Measurements from ENCODE around the gene AGAP1. TPM values are rescaled to one million over a fixed set of nuclear protein-coding genes. Genes with fewer than 3 reads are reported as not detected.
"Not testable (repeated sequence)": the region's sequence is repeated elsewhere in the genome, so short reads cannot be mapped to it uniquely, and the experiment has no call there.

Gene AGAP1
- polyA plus RNA-seq, 4 donors = 17.5 to 19.9 (median 19.3) TPM

DNA sequence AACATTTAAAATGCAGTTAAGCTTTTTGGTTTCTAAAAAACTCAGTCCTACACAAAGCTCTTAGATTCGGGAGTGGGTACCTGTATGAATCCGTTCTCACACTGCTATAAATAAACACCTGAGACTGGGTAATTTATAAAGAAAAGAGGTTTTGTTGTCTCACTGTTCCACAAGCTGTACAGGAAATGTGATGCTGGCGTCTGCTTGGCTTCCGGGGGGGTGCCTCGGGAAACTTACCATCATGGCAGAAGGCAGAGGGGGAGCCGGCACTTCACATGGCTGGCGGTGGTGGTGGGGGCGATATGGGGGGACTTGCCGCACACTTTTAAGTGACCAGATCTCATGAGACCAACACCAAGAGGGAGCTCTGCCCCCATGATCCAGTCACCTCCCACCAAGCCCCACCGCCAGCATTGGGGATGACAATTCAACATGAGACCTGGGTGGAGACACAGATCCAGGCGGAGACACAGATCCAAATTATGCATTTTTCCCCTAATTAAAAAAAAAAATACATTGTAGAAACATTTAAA is 451.8 kb downstream of the AGAP1 start:
- no peak for DNase-seq (ENCODE audit: low read depth in 4 of 4, low spot score in 3 of 4)

DNA sequence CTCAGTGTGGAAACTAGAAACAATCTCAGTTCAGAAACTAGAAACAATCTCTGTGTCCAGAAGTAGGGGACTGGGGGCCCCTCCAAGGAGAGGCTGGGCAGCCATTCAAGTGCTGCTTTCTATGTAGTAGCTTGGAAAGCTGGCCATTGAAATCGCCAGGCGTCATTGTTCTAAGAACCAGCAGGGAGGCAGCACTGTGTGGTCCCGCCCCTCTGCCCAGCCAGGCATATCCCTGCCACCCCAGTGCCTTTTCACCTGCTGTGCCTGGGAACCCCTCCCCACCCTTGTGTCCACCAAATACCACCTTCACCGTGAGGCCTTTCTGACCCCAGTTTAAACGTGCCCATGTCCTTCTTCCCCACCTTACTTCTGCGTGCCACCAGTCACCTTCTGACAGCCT is 452.7 kb downstream of the AGAP1 start:
- DNase-seq (ENCODE audit: low read depth in 4 of 4, low spot score in 3 of 4) = no peak

DNA sequence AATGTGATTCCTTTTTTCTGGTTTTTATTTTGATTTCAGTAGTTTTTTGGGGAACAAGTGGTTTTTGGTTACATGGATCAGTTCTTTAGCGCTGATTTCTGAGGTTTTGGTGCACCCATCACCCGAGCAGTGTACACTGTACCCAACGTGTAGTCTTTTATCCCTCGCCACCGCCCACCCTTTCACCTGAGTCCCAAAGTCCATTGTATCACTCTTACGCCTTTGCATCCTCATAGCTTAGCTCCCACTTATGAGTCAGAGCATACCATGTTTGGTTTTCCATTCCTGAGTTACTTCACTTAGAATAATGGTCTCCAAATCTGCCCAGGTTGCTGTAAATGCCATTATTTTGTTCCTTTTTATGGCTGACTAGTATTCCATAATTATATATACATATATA is 453.2 kb downstream of the AGAP1 start:
- DNase-seq (ENCODE audit: low read depth in 4 of 4, low spot score in 3 of 4) = not testable (repeated sequence)

DNA sequence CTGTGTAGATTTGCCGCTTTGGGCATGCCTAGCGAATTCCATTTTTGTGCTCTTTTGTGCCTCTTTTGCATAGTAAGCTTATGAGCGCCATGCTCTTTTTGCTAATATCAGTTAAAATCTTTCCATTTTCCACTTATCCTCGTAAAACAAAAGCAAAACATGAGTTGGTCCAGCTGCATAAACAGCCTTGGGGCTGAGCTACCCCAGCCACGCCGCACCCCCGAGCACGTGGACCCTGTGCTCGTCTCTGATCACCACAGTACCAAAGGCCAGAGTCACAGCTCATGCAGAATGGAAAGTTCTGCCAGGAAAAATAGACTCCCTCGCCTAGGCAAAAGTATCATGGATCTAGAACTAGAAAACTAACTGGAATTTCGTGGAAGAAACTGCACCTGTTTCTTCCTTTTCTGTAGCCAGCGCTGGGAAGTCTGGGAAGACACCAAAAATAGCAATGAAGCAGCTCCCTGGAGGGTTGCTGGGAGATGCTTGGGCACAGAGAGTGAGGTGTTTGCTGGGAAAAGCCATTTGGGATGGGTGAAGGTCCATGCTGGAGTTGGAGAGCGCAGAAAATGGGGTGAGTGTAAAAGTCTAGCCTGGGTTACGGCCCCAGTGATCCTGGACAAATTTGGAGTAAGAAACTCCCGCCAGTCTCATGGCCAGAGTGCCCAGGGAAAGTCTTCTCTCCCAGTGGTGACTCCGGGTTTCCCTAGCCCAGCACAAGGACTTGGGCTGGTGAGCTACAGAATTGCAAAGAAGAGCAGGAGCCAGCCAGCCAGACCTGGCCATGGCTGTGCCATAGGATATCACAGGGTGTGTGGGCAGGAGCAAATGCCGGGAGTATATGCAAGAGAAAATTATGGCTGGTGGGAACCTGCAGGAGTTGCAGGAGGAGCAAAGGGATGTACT is 456.0 kb downstream of the AGAP1 start:
- no peak for DNase-seq (ENCODE audit: low read depth in 4 of 4, low spot score in 3 of 4)

DNA sequence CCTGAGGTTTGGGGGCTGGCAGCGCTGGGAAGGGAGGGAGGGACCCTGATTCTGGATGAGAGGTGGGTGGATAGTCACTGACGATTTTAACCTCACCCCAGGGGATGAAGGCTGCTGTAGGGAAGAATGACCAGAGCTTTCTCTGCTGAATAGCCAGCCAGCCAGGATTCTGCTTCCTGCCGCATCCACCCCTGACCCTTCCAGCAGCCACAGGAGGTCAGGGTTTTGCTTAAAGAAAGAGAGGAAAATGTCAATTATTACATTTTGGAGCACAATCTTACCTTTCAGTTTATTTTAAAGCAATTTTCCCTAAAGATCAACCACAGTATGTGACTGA is 456.6 kb downstream of the AGAP1 start:
- DNase-seq (ENCODE audit: low read depth in 4 of 4, low spot score in 3 of 4) = no peak

DNA sequence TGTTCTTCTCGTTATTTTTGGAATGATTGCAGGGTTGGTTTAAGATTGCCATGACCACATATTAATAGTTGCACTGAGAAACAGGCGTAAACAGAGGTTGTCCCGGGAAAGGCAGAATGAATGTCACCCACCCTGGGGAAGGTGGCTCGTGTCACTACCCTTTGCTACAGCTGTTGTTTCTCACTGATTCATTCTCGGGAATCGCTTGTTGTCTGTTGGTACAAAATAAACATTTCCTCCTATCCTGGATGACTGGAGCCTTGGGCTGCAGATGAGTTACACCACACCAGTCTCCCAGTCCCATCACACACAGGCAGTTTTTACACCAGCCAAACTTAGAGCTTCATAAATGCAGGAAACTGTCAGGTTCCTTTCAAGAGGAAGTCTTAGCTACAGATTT is 457.6 kb downstream of the AGAP1 start:
- no peak for DNase-seq (ENCODE audit: low read depth in 4 of 4, low spot score in 3 of 4)

DNA sequence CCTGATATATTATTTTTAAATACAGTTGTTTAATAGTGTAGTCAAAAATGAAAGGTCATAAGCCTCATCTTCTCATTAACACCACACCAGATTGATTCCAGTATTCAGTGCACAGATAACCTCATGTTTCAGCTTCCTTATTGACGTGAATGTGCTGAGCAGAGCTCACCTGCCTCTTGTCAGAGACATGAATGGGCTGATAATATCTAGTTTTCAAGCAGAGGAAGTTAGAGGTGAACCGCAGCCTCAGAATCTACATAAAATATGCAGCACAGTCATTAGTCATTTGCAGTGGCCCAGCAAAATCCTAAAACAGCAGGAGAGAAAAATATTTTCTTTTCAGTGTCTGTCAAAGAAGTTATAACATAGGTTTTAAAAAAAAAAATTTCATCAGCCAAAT is 458.1 kb downstream of the AGAP1 start:
- DNase-seq (ENCODE audit: low read depth in 4 of 4, low spot score in 3 of 4) = no peak

DNA sequence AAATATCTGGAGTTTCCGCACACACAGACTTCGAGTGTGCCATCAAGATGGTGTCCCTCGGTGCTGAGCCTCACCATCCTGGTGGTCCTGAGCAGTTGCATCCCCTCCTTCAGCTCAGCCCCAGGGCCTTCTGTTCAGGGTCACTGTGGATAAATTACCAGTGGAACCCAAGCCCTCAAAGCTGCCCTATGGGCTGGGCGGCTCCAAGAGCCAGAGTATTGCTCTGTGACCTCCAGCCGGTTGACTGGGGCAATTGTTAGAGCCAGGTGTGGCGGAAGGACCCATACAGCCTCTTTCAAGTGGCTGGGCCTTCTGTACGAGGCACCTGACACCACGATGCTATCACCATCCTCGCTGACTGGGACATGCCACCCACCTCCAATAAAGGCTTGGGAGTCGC is 458.9 kb downstream of the AGAP1 start:
- DNase-seq (ENCODE audit: low read depth in 4 of 4, low spot score in 3 of 4) = no peak

DNA sequence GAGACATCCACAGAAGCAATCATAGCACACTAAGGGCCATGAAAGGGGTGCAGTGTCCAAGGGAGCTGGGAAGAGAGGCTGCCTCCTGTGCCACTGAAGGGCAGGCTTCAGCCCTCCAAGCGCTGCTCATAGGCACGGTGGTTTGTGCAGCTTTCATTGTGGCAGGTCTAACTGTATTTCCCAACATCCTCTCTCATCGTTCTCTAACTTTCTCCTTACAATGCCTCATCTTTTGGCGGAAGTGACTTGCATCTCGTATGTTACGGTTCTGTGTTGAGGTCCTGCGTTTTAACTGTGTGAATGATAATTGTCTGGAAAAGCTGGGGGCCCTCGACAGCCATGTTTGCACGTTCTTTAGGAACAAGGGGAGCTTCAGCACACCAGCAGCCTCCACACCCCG is 460.4 kb downstream of the AGAP1 start:
- DNase-seq (ENCODE audit: low read depth in 4 of 4, low spot score in 3 of 4) = no peak

DNA sequence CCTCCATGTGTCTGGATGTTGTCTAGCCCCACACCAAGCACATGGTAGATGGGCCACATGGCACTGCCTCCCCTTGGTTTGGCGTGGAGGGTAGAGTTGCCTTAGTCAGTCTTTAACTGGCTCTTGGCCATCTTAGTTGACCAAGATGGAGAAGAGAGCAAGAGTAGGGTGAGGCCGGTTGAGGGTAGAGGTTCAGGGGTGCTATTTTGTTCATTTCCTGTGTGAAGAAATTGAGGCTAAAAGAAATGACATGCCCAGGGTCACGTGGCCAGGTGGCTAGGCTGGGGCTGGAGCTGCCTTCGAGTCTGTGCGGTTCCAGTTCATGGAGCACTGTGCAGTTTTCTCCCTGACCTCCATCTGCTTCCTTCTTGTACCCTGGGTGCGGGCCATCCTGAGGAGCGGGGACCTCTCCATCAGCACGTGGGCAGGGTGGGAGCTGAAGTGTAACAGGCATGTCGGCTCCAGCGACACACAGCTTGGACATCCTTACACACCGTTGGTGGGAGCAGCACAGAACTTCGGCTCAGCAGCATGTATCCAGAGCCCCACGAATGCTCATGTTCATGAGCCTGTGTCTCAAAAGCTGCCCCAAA is 461.1 kb downstream of the AGAP1 start:
- no peak for DNase-seq (ENCODE audit: low read depth in 4 of 4, low spot score in 3 of 4)

DNA sequence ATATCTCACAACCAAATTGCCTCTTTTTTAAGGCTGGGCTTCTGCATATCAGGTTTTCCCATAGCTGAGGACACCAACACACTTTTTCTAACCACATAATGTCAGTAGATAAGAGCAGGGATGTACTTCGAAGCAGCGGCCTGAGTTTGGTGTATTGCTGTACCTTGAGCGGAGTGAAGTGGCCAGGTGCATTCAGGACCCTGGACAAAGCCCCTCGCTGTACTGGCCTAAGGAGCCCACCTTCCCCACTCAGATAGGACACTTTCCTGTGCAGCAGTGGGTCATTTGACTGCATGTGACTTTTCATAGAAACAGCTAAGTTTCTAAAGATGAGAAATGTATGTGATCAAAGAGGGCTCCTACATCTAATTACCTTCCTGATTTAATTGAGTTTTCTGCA is 461.8 kb downstream of the AGAP1 start:
- DNase-seq (ENCODE audit: low read depth in 4 of 4, low spot score in 3 of 4) = no peak

DNA sequence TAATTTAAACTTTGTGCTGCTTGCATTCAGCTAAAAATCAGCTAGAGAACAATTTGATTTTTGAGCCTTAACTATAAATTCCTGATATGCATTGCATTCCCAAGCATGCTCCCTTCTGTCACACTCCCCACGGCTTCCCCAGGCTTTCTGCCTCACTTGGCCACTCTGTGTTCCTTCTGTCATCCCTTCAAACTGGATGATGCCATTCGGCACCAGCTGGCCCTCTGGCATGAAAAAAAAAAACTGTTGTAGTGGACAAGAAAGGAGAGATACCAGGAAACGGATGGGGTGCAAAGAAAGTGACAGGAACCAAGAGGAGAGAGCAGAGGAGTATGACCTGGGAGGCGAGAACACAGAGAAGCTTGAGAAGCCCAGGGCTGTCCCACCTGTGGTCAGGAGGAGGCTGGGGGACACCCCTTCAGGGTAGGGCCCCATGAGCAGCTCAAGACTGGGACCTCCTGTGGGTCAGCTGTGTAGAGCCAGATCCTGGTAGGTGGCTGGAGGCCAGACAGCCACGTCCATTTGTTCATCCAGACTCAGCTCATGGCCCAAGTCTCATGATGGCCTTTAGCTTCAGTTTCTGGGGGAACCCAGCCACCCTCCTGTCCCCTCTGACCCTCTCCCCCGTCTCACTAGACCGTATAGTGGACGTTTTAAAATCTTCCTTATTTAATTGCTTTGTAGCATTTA is 462.6 kb downstream of the AGAP1 start:
- DNase-seq (ENCODE audit: low read depth in 4 of 4, low spot score in 3 of 4) = no peak

DNA sequence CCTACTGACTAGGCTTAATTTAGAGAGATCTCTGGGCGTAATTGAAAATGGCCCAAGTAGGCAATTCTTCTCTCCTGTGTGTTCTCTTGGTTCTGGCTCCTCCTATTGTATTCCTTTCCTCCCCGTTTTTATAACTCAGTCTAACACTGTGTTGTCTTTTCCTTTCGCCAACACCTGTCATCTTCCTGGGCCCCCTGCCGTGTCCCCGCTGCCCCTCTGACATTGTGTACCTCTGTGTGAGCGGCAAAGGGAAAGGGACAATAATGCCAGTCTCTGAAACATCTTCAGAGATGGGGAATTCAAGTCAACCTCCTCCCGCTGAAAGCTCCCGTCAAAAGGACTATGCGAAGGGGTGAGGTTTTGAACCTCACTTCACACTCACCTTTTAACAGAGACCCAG is 463.4 kb downstream of the AGAP1 start:
- DNase-seq (ENCODE audit: low read depth in 4 of 4, low spot score in 3 of 4) = no peak

DNA sequence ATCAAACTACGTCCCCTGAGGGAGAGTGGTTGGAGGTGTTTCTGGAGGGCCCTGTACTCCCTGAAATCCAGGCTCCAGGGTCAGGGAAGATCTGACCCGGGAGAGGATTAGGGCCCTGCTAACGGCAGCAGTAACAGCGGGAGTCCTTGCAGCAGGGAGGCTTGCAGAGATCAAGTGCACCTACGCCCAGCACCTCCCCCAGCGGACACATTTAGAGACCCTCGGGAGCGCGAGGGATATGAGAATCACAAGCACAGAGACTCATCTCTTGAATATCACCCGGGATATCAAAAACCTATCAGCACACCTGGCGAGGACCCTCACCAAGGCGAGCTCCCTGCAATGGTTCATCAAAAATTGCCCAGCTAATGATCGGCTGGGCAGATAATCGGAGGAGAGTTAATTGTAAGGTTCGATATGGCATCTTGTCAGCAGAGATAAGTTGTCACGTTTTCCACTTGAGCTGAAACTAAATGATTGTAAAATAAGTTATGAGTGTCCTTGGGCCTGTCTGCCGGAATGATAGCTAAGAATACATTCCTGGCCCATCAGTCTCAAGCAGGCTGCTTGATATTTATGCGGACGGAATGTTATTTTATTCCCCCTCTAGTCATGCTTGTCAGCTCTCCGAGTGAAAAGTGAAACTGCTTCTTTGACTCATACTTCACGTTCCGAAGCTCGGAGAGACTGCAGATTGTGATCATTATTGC is 464.5 kb downstream of the AGAP1 start:
- DNase-seq (ENCODE audit: low read depth in 4 of 4, low spot score in 3 of 4) = no peak

DNA sequence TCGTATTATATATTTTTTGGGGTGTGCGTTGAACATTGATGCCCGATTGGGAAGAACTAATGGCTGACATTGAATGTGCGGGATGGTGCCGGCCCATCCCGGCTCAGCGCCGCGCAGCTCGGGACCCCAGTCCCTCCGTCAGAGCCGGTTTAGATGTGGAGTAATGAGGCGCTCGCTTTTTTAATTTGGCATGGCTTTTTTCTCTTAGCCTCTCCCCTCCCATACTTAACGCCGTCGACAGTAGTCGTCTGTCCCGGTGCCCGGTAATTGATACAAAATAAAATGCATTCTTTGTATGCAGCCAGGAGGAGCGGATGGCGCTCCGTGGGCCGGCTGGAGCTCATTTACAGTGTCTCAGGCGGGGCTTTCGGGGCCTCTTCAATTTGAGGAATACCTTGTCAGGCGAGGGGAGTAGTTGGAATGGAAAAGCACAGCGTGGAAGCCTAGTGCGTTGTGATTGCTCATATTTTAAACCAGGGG is 465.1 kb downstream of the AGAP1 start:
- no peak for DNase-seq (ENCODE audit: low read depth in 4 of 4, low spot score in 3 of 4)

DNA sequence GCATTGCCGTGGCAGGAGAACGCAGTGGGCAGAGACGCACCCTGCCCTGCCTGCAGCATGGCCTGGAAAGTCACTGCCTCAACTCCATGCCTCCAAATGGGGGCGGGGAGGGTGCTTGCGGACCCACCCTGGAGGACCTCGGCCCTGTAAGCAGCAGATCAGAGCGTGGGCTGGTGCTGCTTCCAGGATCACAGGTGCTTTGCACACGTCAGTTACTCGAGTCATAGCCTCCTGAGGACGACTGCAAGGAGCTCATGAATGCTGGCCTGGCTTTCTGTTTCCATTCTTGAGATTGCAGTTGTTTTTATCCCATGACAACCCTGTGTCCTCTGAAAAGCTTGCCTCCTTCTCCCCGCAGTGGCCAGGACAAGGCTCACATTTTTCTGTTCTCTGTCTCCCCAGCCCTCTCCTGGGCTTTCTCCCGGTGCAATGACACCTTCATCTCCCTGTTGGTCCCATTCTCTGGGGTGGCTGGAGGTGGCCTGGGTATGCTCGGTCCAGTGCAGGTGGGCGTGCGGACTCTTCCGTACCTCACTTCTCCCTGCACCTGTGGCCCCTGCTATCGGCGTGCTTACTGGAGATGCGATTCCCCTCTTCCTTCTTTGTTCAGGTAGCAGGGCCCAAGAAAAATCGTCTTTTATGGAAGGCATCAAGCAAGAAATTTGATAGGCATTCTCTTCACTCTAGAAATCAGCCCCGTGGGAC is 466.3 kb downstream of the AGAP1 start:
- DNase-seq (ENCODE audit: low read depth in 4 of 4, low spot score in 3 of 4) = no peak

DNA sequence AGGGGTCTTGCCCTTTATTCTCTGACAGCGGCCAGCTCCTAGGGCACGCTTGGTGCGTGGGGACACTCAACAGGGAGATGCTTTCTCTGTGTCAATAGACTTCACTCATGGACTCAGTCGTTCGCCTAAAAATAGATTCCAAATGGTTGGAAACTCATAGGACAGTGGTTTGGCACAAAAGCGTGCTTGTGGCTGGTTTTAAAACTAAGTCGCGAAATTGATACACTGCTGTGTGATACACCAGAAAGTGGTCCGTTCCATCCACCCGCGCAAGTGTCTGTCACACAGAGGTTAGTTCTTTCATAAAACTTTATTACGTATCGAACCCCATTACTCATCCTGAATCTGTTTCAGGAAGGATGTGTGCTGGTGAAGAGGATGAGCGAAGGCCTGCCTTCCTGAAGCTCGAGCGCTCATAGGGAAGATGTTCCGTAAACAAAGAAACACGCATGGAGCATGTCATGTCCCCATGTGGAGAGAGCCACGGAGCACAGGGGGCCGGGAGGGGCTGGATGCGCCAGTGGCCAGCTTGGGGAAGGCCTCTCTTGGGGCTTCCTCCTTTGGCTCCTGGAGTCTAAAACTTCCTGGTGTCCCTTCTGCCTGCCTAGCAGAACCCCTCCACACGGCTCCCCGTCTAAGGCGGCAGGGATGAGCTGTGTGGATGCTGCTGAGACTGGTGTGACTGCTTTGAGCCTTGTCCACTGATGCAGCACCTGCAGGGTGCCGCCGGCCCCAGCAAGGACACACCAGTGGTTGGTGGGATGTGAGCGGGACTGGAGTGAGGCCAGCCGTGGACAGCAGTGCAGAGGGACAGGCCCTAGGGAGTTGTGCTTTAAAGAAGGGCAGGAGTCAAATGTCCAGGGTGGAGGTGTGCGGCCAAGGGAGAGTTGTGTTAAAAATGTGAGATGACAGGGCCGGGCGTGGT is 467.1 kb downstream of the AGAP1 start:
- no peak for DNase-seq (ENCODE audit: low read depth in 4 of 4, low spot score in 3 of 4)

DNA sequence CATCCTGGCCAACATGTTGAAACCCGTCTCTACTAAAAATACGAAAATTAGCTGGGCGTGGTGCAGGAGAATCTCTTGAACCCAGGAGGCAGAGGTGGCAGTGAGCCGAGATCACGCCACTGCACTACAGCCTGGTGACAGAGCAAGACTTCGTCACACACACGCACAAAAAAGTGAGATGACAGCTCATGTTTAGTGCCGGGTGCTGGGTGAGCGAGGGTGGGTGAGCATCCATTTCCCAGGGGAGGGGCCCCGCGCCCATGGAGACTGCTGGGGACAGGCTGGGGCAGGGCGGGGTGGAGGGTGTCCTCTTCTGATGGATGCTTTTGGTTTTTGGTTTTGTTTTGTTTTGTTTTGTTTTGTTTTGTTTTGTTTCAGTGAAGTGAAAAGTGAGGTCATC is 467.9 kb downstream of the AGAP1 start:
- no peak for DNase-seq (ENCODE audit: low read depth in 4 of 4, low spot score in 3 of 4)

Measured in left renal pelvis (tissue), 4 donors.